Endothelial cell (in vitro differentiated cells): ENCODE results near the gene KCNN3. TPM values are rescaled to one million over a fixed set of nuclear protein-coding genes. Genes with fewer than 3 reads are reported as not detected.
A peak's percentile ranks its signal among the peaks of the same experiment; 100 is the strongest.

Experiments used
- DNase-seq: peaks from one replicate; pipeline ENCODE4 v3.0.0; 2021; ENCODE audit warnings: low spot score
- H3K27ac Mint-ChIP-seq: one replicate; pipeline ENCODE4 v1.8.0; 2021; ENCODE audit warnings: mixed read lengths, inconsistent platforms; ENCODE audit not compliant: unreplicated experiment
- H3K27me3 Mint-ChIP-seq: one replicate; pipeline ENCODE4 v1.8.0; 2021; ENCODE audit warnings: mild to moderate bottlenecking, moderate library complexity, mixed read lengths, inconsistent platforms; ENCODE audit not compliant: unreplicated experiment
- H3K36me3 Mint-ChIP-seq: one replicate; pipeline ENCODE4 v1.8.0; 2021; ENCODE audit warnings: mild to moderate bottlenecking, low read depth, mixed read lengths, inconsistent platforms; ENCODE audit not compliant: unreplicated experiment
- H3K4me1 Mint-ChIP-seq: one replicate; pipeline ENCODE4 v1.8.0; 2021; ENCODE audit warnings: mild to moderate bottlenecking, mixed read lengths, inconsistent platforms; ENCODE audit not compliant: unreplicated experiment
- H3K4me3 Mint-ChIP-seq: one replicate; pipeline ENCODE4 v1.8.0; 2021; ENCODE audit warnings: mild to moderate bottlenecking, mixed read lengths, inconsistent platforms; ENCODE audit not compliant: unreplicated experiment
- H3K9me3 Mint-ChIP-seq: one replicate; pipeline ENCODE4 v1.8.0; 2021; ENCODE audit warnings: mixed read lengths, inconsistent platforms; ENCODE audit not compliant: unreplicated experiment
- CTCF ChIP-seq: fragments of 200-600 bp; sonication (generic); IDR thresholded peaks from one replicate; pipeline ENCODE4 v1.5.0; 2021; ENCODE audit warnings: antibody characterized with exemption; ENCODE audit not compliant: unreplicated experiment
- long read RNA-seq: library from polyadenylated mRNA; unstranded; transcript quantifications from one replicate; pipeline ENCODE4 v2.0.0, GENCODE V29; 2020; ENCODE audit not compliant: unreplicated experiment
- total RNA-seq: library from RNA; stranded (reverse); fragmentation: NEBNext Ultra II Directional; extraction: Animal tissue kit (Norgen Biotek cat#: 25700); gene quantifications from one replicate; pipeline ENCODE4 v1.2.1, GENCODE V29; 2021; ENCODE audit not compliant: unreplicated experiment

KCNN3 gene
- total RNA-seq = 17.3 TPM
- long read RNA-seq, full-length matches to known transcripts = 5 of 11 reads
- long read RNA-seq, partial matches to known transcripts = 0 of 11 reads
- long read RNA-seq, other reads (novel, unspliced or antisense) = 6 of 11 reads

DNA sequence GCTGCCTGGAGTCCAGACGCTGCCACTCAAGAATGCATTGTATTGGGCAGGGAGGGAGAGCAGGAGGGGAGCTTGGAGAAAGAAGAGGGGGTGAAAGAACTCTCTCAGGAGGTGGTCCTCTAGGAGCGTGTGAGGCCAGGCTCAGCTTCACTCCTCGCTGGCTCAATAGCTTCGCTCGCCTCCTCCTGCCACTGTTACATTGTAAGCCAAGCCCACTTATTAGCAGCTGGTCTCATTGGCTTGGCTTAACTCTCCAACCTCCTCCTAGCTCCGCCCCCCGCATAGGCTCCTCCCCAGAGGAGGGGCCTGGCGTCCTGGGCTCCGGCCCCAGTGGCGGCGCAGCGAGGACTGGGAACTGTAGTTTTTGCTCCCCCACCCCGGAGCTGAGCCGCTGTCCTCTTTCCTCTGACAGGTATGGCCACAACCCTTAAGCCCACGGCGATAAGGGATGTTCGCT is at the start of gene KCNN3:
Gene KCNN3 (minus strand): TSS at position 167 of the 457 bp plus-strand sequence. CDS start 317 bp downstream, outside the sequence.
- peak; percentile 94 for DNase-seq
- H3K4me1 Mint-ChIP-seq = peaks cover 46% of the 10 kb centered on the region
- peak within 1 kb of the TSS; percentile 90 for H3K4me3 Mint-ChIP-seq
- H3K27me3 Mint-ChIP-seq = peaks cover 14% of the 10 kb centered on the region
- no peak within 1 kb of the TSS for H3K27ac Mint-ChIP-seq
- H3K36me3 Mint-ChIP-seq = peaks cover 7% of the 10 kb centered on the region
- no peaks in the 10 kb centered on the region for H3K9me3 Mint-ChIP-seq
- no peak for TF ChIP-seq CTCF

GRCh38 chr1:154913273-154913672 is 43.2 kb upstream of the KCNN3 start:
- Mint-ChIP-seq H3K4me3 (no peak overlapping the region), H3K9me3 (no peaks in the 10 kb centered on the region), H3K4me1 (no peaks in the 10 kb centered on the region), H3K36me3 (peaks cover 13% of the 10 kb centered on the region), H3K27me3 (peaks cover 2% of the 10 kb centered on the region), H3K27ac (no peak overlapping the region)
- no peak for TF ChIP-seq CTCF
- no peak for DNase-seq

DNA sequence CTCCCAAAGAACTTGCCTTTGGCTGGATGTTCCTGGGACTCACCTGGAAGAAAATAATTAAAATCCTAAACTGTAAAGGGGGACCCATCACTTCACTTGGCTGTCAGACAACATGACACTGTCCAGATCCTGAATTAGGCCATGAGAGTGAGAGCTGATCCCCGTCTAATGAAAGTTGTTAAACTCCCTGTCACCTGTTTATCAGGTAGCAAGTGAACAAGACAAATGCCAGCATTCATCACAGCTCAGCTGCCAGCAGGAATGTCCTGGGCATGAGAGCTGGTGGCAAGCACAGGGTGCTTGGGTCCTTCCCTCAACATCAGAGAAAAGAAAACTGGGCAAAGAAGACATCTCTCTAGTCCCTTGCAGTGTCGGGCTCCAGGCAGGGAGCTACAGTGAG is 42.7 kb upstream of the KCNN3 start:
- no peak for DNase-seq
- H3K4me1 Mint-ChIP-seq = no peaks in the 10 kb centered on the region
- H3K27ac Mint-ChIP-seq = no peak overlapping the region
- TF ChIP-seq CTCF = no peak
- peaks cover 17% of the 10 kb centered on the region for H3K36me3 Mint-ChIP-seq
- peaks cover 5% of the 10 kb centered on the region for H3K27me3 Mint-ChIP-seq
- no peak overlapping the region for H3K4me3 Mint-ChIP-seq
- H3K9me3 Mint-ChIP-seq = peaks cover 3% of the 10 kb centered on the region

GRCh38 chr1:154911691-154912550 is 41.8 kb upstream of the KCNN3 start:
- Mint-ChIP-seq H3K4me3 (no peak overlapping the region), H3K4me1 (no peaks in the 10 kb centered on the region), H3K9me3 (peaks cover 5% of the 10 kb centered on the region), H3K36me3 (peaks cover 18% of the 10 kb centered on the region), H3K27me3 (peaks cover 9% of the 10 kb centered on the region), H3K27ac (no peak overlapping the region)
- no peak for TF ChIP-seq CTCF
- no peak for DNase-seq

- peaks cover 11% of the 10 kb centered on the region for H3K36me3 Mint-ChIP-seq
- H3K4me3 Mint-ChIP-seq = no peak overlapping the region
- DNase-seq = no peak
- no peaks in the 10 kb centered on the region for H3K4me1 Mint-ChIP-seq
- TF ChIP-seq CTCF = no peak
- peaks cover 5% of the 10 kb centered on the region for H3K9me3 Mint-ChIP-seq
- H3K27me3 Mint-ChIP-seq = peaks cover 10% of the 10 kb centered on the region
- H3K27ac Mint-ChIP-seq = no peak overlapping the region
Observed at GRCh38 chr1:154910851-154911250, 40.8 kb upstream of the KCNN3 start.
